ENCODE data around the gene LTB. TPM values are rescaled to one million over a fixed set of nuclear protein-coding genes. Genes with fewer than 3 reads are reported as not detected.

Gene LTB
- total and polyA plus RNA-seq, 9 of the 15 experiments (the other 6 are each of a cell fraction or from before 2014, with no cell fraction given) = 0.07 to 0.51 TPM; not detected in 7

- H3K36me3 ChIP-seq (ENCODE audit: control insufficient read depth, insufficient read depth, low read length) = peaks cover 100% of the 10 kb centered on the region
- no peak overlapping the region for H3K27ac ChIP-seq (ENCODE audit: extremely low read depth, low read depth, low read length)
- FAIRE-seq (no peak), DNase-seq (ENCODE audit: extremely low read depth in 1 of 4, low spot score in 3 of 4) (no peak), ATAC-seq (no peak)
- TF ChIP-seq RBFOX2 (IDR thresholded peaks at IDR 0.05; ENCODE audit: low read depth, low read length) (peak; percentile 52; the same call in 1 of the 2 replicates), ZNF589 (CRISPR knock-in tag; IDR thresholded peaks at IDR 0.05; ENCODE audit: low read depth) (no peak), ZNF77 (CRISPR knock-in tag; IDR thresholded peaks at IDR 0.05) (no peak), SP1 (CRISPR knock-in tag; IDR thresholded peaks at IDR 0.05) (no peak), U2AF1 (optimal IDR thresholded peaks at IDR 0.05; ENCODE audit: low read depth, low read length) (no peak), CREM (IDR thresholded peaks at IDR 0.05; ENCODE audit: low read depth) (no peak), ZNF134 (CRISPR knock-in tag; conservative IDR thresholded peaks at IDR 0.05) (no peak), ZNF274 (IDR thresholded peaks at IDR 0.05; ENCODE audit: borderline replicate concordance, low read depth, low read length) (no peak)
- peaks cover 0 to 25% of the 10 kb centered on the region in 2 experiments; a peak in 1 of 5 replicates for H3K4me1 ChIP-seq (replicated peaks in 1 of 2; ENCODE audit: control insufficient read depth in 2 of 2, insufficient read depth in 2 of 2, low read length in 2 of 2)
- H2AFZ ChIP-seq (ENCODE audit: low read depth, low read length) = no peak overlapping the region
- intact Hi-C loops (cut with micrococcal nuclease) = no loop called here
- H3K27me3 ChIP-seq (ENCODE audit: control insufficient read depth in 2 of 2, insufficient read depth in 2 of 2, low read length in 2 of 2) = no peaks in the 10 kb centered on the region
- peaks cover 46% of the 10 kb centered on the region for H3K79me2 ChIP-seq (ENCODE audit: control insufficient read depth, insufficient read depth, low read length)
- H3K4me3 ChIP-seq = no peak overlapping the region
- no TSS peak for BruUV-seq (replicated peaks)
- peaks cover 14% of the 10 kb centered on the region for H4K20me1 ChIP-seq (replicated peaks; ENCODE audit: control insufficient read depth, insufficient read depth, low read length)
- H3K4me2 ChIP-seq (ENCODE audit: insufficient read depth, low read length) = no peak overlapping the region
- CTCF ChIA-PET (ENCODE audit: low intra/inter-chr PET ratio) = no interaction called here
- in situ Hi-C loops (cut with MboI) = no loop called here
- peaks cover under 1% of the 10 kb centered on the region for H3K9me1 ChIP-seq (ENCODE audit: control insufficient read depth, insufficient read depth, low read length)
- 92% methylated on average over 7 of the region's 7 CpGs for WGBS (ENCODE audit: insufficient coverage, low coverage, missing lambda C conversion rate)
- no peaks in the 10 kb centered on the region for H3K9me3 ChIP-seq (replicated peaks; ENCODE audit: control insufficient read depth, insufficient read depth, low read depth, low read length)
- POLR2A ChIA-PET = interaction anchor here (0.6 to 14.8 kb wide), 5 partner anchors 3 to 63 kb away, joined by 3 to 274 read pairs (median 8); partner anchors contain the start of genes C6orf47 and PRRC2A
- no peak overlapping the region for H3K9ac ChIP-seq (ENCODE audit: insufficient read depth in 1 of 2, low read depth in 2 of 2, low read length in 2 of 2)
Measured at GRCh38 chr6:31629014-31629413, 46.8 kb upstream of the LTB start.

Measured in K562 (cell line).